Omental fat pad (tissue), 4 donors: ENCODE measurements around the gene SCN5A. TPM values are rescaled to one million over a fixed set of nuclear protein-coding genes. Genes with fewer than 3 reads are reported as not detected.

Experiments used
- ATAC-seq: fragments of 150-250 bp; one replicate; pipeline ENCODE4 v1.9.1; 2016; ENCODE audit warnings: mild to moderate bottlenecking, moderate library complexity; ENCODE audit not compliant: low FRiP score
- DNase-seq: peaks from one replicate; pipeline ENCODE4 v3.0.0-alpha.2; 2019; ENCODE audit warnings: low spot score
- CTCF ChIP-seq, 3 donors: fragments of 450-650 bp; IDR thresholded peaks; one replicate each; pipeline ENCODE4 v1.5.1; 2016 to 2017; ENCODE audit warnings: antibody characterized with exemption in 3 of 3, mild to moderate bottlenecking in 3 of 3, moderate library complexity in 2 of 3
- total RNA-seq, 4 donors: library from RNA; depleted of rRNA; stranded (reverse); fragments of >200 nt; gene quantifications; one replicate each; pipeline ENCODE4 v1.1.0, GENCODE V29; 2016

The SCN5A gene
- total RNA-seq, 4 donors from 2014 or later, result 0.06 to 0.79 (median 0.09) TPM; not detected in 1

- TF ChIP-seq CTCF (IDR thresholded peaks at IDR 0.05), result no peak
- DNase-seq, result no peak
- ATAC-seq, result no peak
These were observed 2.1 kb downstream of the SCN5A start for GRCh38 chr3:38647217-38647970.

GRCh38 chr3:38646630-38647029, 2.9 kb downstream of the SCN5A start:
- ATAC-seq (no peak), DNase-seq (no peak)
- no peak for TF ChIP-seq CTCF (IDR thresholded peaks at IDR 0.05)

GRCh38 chr3:38646062-38646461, 3.4 kb downstream of the SCN5A start:
- TF ChIP-seq CTCF (IDR thresholded peaks at IDR 0.05), result no peak
- no peak for DNase-seq
- no peak for ATAC-seq

- no peak for TF ChIP-seq CTCF (IDR thresholded peaks at IDR 0.05)
- DNase-seq, result no peak
- no peak for ATAC-seq
These were observed 3.9 kb downstream of the SCN5A start for GRCh38 chr3:38645601-38646000.

GRCh38 chr3:38645076-38645475, 4.4 kb downstream of the SCN5A start:
- DNase-seq, result no peak
- TF ChIP-seq CTCF (IDR thresholded peaks at IDR 0.05), result no peak
- ATAC-seq, result no peak

- no peak for TF ChIP-seq CTCF (IDR thresholded peaks at IDR 0.05)
- DNase-seq (no peak), ATAC-seq (no peak)
These were observed 4.8 kb downstream of the SCN5A start for GRCh38 chr3:38644662-38645053.

- ATAC-seq (no peak), DNase-seq (no peak)
- no peak for TF ChIP-seq CTCF (IDR thresholded peaks at IDR 0.05)
These were observed 5.3 kb downstream of the SCN5A start for GRCh38 chr3:38644016-38644661.
